Measurements from ENCODE around the gene LHFPL2. TPM values are rescaled to one million over a fixed set of nuclear protein-coding genes. Genes with fewer than 3 reads are reported as not detected.

LHFPL2 gene
- total and polyA plus RNA-seq, 9 of the 15 experiments (the other 6 are each of a cell fraction or from before 2014, with no cell fraction given): 1.0 to 6.6 (median 4.6) TPM

- TF ChIP-seq ZNF695 (CRISPR knock-in tag; IDR thresholded peaks at IDR 0.05): no peak
- no peak for TF ChIP-seq ZBTB12 (CRISPR knock-in tag; IDR thresholded peaks at IDR 0.05)
- TF ChIP-seq JUNB (CRISPR knock-in tag; conservative IDR thresholded peaks at IDR 0.05): no peak
- no peak for TF ChIP-seq ZBTB11 (CRISPR knock-in tag; IDR thresholded peaks at IDR 0.05)
- TF ChIP-seq ATF2 (CRISPR knock-in tag; IDR thresholded peaks at IDR 0.05): no peak
These were observed 93.9 kb downstream of the LHFPL2 start (continued) for GRCh38 chr5:78554670-78555069.

Data from K562 (cell line).